Endothelial cell of umbilical vein (primary cell): ENCODE results near the gene HOOK2. TPM values are rescaled to one million over a fixed set of nuclear protein-coding genes. Genes with fewer than 3 reads are reported as not detected.

ENCODE experiments used
- BruUV-seq: library from RNA; stranded (reverse); fragments of 400-500 nt; replicated peaks from 2 replicates; lab custom pipeline; 2021; lab: Mats Ljungman, UMichigan
- CTCF ChIA-PET: fragments of 300-600, 350-600 bp; sonication (Branson Sonifier 250); formaldehyde crosslinking; loops from one replicate; lab custom pipeline; 2021; ENCODE audit warnings: antibody characterized with exemption, inconsistent platforms; lab: Charles Lee
- POLR2A ChIA-PET: fragments of 300-600, 350-600 bp; sonication (Branson Sonifier 250); formaldehyde crosslinking; loops from one replicate; lab custom pipeline; 2021; ENCODE audit warnings: antibody characterized with exemption, inconsistent platforms; lab: Charles Lee
- DNase-seq: peaks from one replicate; pipeline ENCODE4 v3.0.0-alpha.2; 2011; ENCODE audit warnings: low read depth, low spot score
- FAIRE-seq: peaks from 2 replicates; lab custom pipeline; 2011; peaks lifted over from hg19 to GRCh38; lab: Jason Lieb, UNC
- H2AFZ ChIP-seq: 2 replicates; pipeline ENCODE4 v1.6.0; 2012; ENCODE audit warnings: low read depth, low read length, control low read depth, inconsistent platforms
- H3K27ac ChIP-seq: 2 replicates; pipeline ENCODE4 v1.5.1; 2011; ENCODE audit warnings: low read depth, mild to moderate bottlenecking, control low read depth, low read length, moderate library complexity; ENCODE audit not compliant: insufficient read depth
- H3K27me3 ChIP-seq, 2 experiments: 2 replicates each; pipeline versions ENCODE4 v1.6.0 to v1.6.1; 2011; ENCODE audit warnings: low read length in 2 of 2, mixed read lengths in 1 of 2; ENCODE audit not compliant: control insufficient read depth in 2 of 2, insufficient read depth in 2 of 2
- H3K36me3 ChIP-seq, 2 experiments: 2 replicates in 1 of 2; 3 replicates in 1 of 2; pipeline ENCODE4 v1.5.1; 2011; ENCODE audit warnings: low read length in 2 of 2, mild to moderate bottlenecking in 1 of 2, moderate library complexity in 1 of 2; ENCODE audit not compliant: control insufficient read depth in 2 of 2, insufficient read depth in 2 of 2; ENCODE audit errors: extremely low read depth in 1 of 2
- H3K4me1 ChIP-seq: 3 replicates; pipeline ENCODE4 v1.5.1; 2011; ENCODE audit warnings: mild to moderate bottlenecking, low read length; ENCODE audit not compliant: control insufficient read depth, insufficient read depth; ENCODE audit errors: extremely low read depth
- H3K4me2 ChIP-seq: 2 replicates; pipeline ENCODE4 v1.6.1; 2011; ENCODE audit warnings: low read length, control low read depth, mixed read lengths; ENCODE audit not compliant: insufficient read depth
- H3K4me3 ChIP-seq, 3 experiments: fragments of 200-600 bp in 1 of 3; sonication (generic), shearing (Covaris generic) in 1 of 3; replicated peaks in 1 of 3; 2 replicates each; pipeline ENCODE4 v1.5.1; 2011 to 2016; ENCODE audit warnings: control low read depth in 3 of 3, low read length in 3 of 3, mild to moderate bottlenecking in 2 of 3, inconsistent platforms in 1 of 3, low read depth in 1 of 3, moderate library complexity in 1 of 3; ENCODE audit not compliant: insufficient read depth in 1 of 3
- H3K79me2 ChIP-seq: 2 replicates; pipeline ENCODE4 v1.6.0; 2012; ENCODE audit warnings: low read length, inconsistent platforms; ENCODE audit not compliant: control insufficient read depth, insufficient read depth
- H3K9ac ChIP-seq: replicated peaks from 2 replicates; pipeline ENCODE3; 2011; ENCODE audit warnings: low read length, control low read depth; ENCODE audit not compliant: insufficient read depth; ENCODE audit errors: extremely low read depth
- H3K9me1 ChIP-seq: replicated peaks from 3 replicates; pipeline ENCODE4 v1.6.0; 2011; ENCODE audit warnings: mild to moderate bottlenecking, low read length; ENCODE audit not compliant: control insufficient read depth, insufficient read depth; ENCODE audit errors: extremely low read depth
- H3K9me3 ChIP-seq: replicated peaks from 2 replicates; pipeline ENCODE4 v1.5.1; 2012; ENCODE audit warnings: low read length, inconsistent platforms; ENCODE audit not compliant: control insufficient read depth, insufficient read depth
- H4K20me1 ChIP-seq: replicated peaks from 2 replicates; pipeline ENCODE3; 2011; ENCODE audit warnings: mild to moderate bottlenecking, low read length; ENCODE audit not compliant: control insufficient read depth, insufficient read depth; ENCODE audit errors: extremely low read depth
- CTCF ChIP-seq, 2 donors: IDR thresholded peaks; 1 replicate in 1 of 2; 2 replicates in 1 of 2; pipeline ENCODE4 v1.5.1; 2011; ENCODE audit warnings: low read length in 2 of 2, mild to moderate bottlenecking in 2 of 2, moderate library complexity in 2 of 2, control low read depth in 1 of 2, inconsistent platforms in 1 of 2, low read depth in 1 of 2; ENCODE audit not compliant: insufficient read depth in 1 of 2; ENCODE audit errors: extremely low read depth in 1 of 2
- FOS ChIP-seq: IDR thresholded peaks from 2 replicates; pipeline ENCODE4 v1.6.1; 2011; ENCODE audit warnings: mild to moderate bottlenecking, low read length, moderate library complexity, borderline replicate concordance; ENCODE audit not compliant: insufficient read depth
- GATA2 ChIP-seq: IDR thresholded peaks from 2 replicates; pipeline ENCODE4 v1.7.0; 2011; ENCODE audit warnings: low read depth, mild to moderate bottlenecking, moderate library complexity, mixed read lengths, low read length; ENCODE audit not compliant: insufficient read length, insufficient read depth
- JUN ChIP-seq: IDR thresholded peaks from 2 replicates; pipeline ENCODE4 v1.6.1; 2011; ENCODE audit warnings: borderline replicate concordance, low read depth; ENCODE audit not compliant: insufficient read length, insufficient read depth
- MAX ChIP-seq: IDR thresholded peaks from 2 replicates; pipeline ENCODE4 v1.6.1; 2011; ENCODE audit not compliant: insufficient read depth, insufficient read length
- MYC ChIP-seq: IDR thresholded peaks from one replicate; pipeline ENCODE4 v1.6.1; 2011; ENCODE audit warnings: mild to moderate bottlenecking, low read depth, low read length
- POLR2A ChIP-seq: IDR thresholded peaks from 2 replicates; pipeline ENCODE4 v1.6.1; 2012; ENCODE audit warnings: low read depth, mild to moderate bottlenecking, control low read depth, low read length
- POLR2AphosphoS5 ChIP-seq: IDR thresholded peaks from 2 replicates; pipeline ENCODE4 v1.6.1; 2012; ENCODE audit warnings: low read depth, mild to moderate bottlenecking, control low read depth, low read length, moderate library complexity; ENCODE audit not compliant: insufficient read depth
- dilution Hi-C: fragments of 300-500 bp; cut with MboI; formaldehyde crosslinking; loops from one replicate; pipeline ENCODE4 v1.15.0; 2019; ENCODE audit warnings: low sequenced_read_pairs; ENCODE audit not compliant: extremely low pct_ligation_motif_present
- intact Hi-C: fragments of 100-400 bp; cut with micrococcal nuclease; formaldehyde crosslinking; loops from one replicate; pipeline ENCODE4 v1.10.0; 2022
- polyA plus RNA-seq, 4 experiments: library from polyadenylated mRNA; depleted of rRNA in 3 of 4; stranded (reverse) in 3 of 4; unstranded in 1 of 4; fragments of >200 nt; gene quantifications; 2 replicates each; pipeline versions ENCODE4 v1.2.1 to v1.2.3, GENCODE V29; 2011 to 2012; ENCODE audit warnings: missing spikeins in 1 of 4
- total RNA-seq: library from RNA; stranded (reverse); gene quantifications from 2 replicates; pipeline ENCODE4 v1.2.3, GENCODE V29; 2021

The HOOK2 gene
- total and polyA plus RNA-seq, 2 donors (not counting 3 experiments of a cell fraction or from before 2014, with no cell fraction given): 8.0 to 17.3 TPM

GRCh38 chr19:12791345-12792050, 16.1 kb upstream of the HOOK2 start, which contains the start of gene JUNB:
Gene JUNB (plus strand): TSS chr19:12791486. CDS start chr19:12791772, 286 bp downstream.
- Histone ChIP-seq H3K4me1 (peaks cover 35% of the 10 kb centered on the region), H4K20me1 (no peaks in the 10 kb centered on the region), H3K9ac (peak within 1 kb of the TSS; percentile 74), H3K36me3 (no peaks in the 10 kb centered on the region), H3K27ac (peak within 1 kb of the TSS; percentile 91), H3K4me2 (peak within 1 kb of the TSS; percentile 61), H3K9me1 (no peaks in the 10 kb centered on the region), H2AFZ (peak within 1 kb of the TSS; percentile 71), H3K4me3 (peak within 1 kb of the TSS; percentile 70 to 76 (median 71)), H3K9me3 (no peaks in the 10 kb centered on the region), H3K27me3 (no peaks in the 10 kb centered on the region), H3K79me2 (peaks cover 14% of the 10 kb centered on the region)
- POLR2A ChIA-PET: interaction anchor here (0.6 to 4.1 kb wide), 15 partner anchors 9 to 1212 kb away, joined by 3 to 94 read pairs (median 5); partner anchors contain the start of genes HOOK2, IER2 and STX10
- TF ChIP-seq FOS (peak; percentile 23), MYC (peak; percentile 7), GATA2 (no peak), POLR2A (peak; percentile 100), CTCF (IDR thresholded peaks at IDR 0.05; ENCODE audit: extremely low read depth in 1 of 2, insufficient read depth in 1 of 2, low read depth in 1 of 2, low read length in 2 of 2) (peak; percentile 4 to 12), MAX (peak; percentile 2), JUN (no peak), POLR2AphosphoS5 (peak; percentile 100)
- DNase-seq (peak; percentile 98), FAIRE-seq (peak; percentile 94)
- intact Hi-C loops: loop anchor here (1.0 kb wide), 1 partner anchor 9 kb away; no protein-coding TSS in a partner anchor
- CTCF ChIA-PET: interaction anchor here (0.7 to 13.8 kb wide), 6 partner anchors 9 to 128 kb away, joined by 3 to 524 read pairs (median 14); partner anchors contain the start of gene HOOK2
- dilution Hi-C loops: no loop called here
- TSS peak; percentile 57 for BruUV-seq
